Activated CD8-positive, alpha-beta T cell treated with anti-CD3 and anti-CD28 coated beads for 36 hours (primary cell): Measurements from ENCODE around the gene GAS5. TPM values are rescaled to one million over a fixed set of nuclear protein-coding genes. Genes with fewer than 3 reads are reported as not detected.
A peak's percentile ranks its signal among the peaks of the same experiment; 100 is the strongest.

Experiments used
- ATAC-seq: fragments of 200-7000 bp; cut with Tn5 transposase; one replicate; pipeline ENCODE4 v1.10.0; 2021; ENCODE audit warnings: mild to moderate bottlenecking, moderate library complexity
- CTCF ChIA-PET: fragments of 350-600 bp; sonication (Branson Sonifier 250); formaldehyde crosslinking; loops from one replicate; lab custom pipeline; 2021; ENCODE audit warnings: antibody characterized with exemption; lab: Charles Lee
- POLR2A ChIA-PET: fragments of 350-600 bp; sonication (Branson Sonifier 250); formaldehyde crosslinking; loops from one replicate; lab custom pipeline; 2021; ENCODE audit warnings: antibody characterized with exemption; lab: Charles Lee
- DNase-seq: peaks from one replicate; pipeline ENCODE4 v3.0.0-alpha.2; 2020
- H3K27ac Mint-ChIP-seq: one replicate; pipeline ENCODE4 v1.8.0; 2021; ENCODE audit warnings: mild to moderate bottlenecking, mixed read lengths
- H3K27me3 Mint-ChIP-seq: one replicate; pipeline ENCODE4 v1.8.0; 2021; ENCODE audit warnings: mixed read lengths
- H3K36me3 Mint-ChIP-seq: one replicate; pipeline ENCODE4 v1.8.0; 2021; ENCODE audit warnings: low read depth, mixed read lengths
- H3K4me1 Mint-ChIP-seq: one replicate; pipeline ENCODE4 v1.8.0; 2021; ENCODE audit warnings: low read depth, mixed read lengths
- H3K4me3 Mint-ChIP-seq: one replicate; pipeline ENCODE4 v1.8.0; 2021; ENCODE audit warnings: mild to moderate bottlenecking, moderate library complexity, mixed read lengths
- H3K9me3 Mint-ChIP-seq: one replicate; pipeline ENCODE4 v1.8.0; 2021; ENCODE audit warnings: mixed read lengths
- intact Hi-C: fragments of 100-400 bp; cut with micrococcal nuclease; formaldehyde crosslinking; loops from one replicate; pipeline ENCODE4 v1.10.0; 2022
- total RNA-seq, 2 experiments: library from RNA; stranded (reverse); gene quantifications; one replicate each; pipeline ENCODE4 v1.2.3, GENCODE V29; 2021
- TF ChIP-seq, protein P1 (sequence below): fragments of 200-600 bp; IDR thresholded peaks from one replicate; pipeline ENCODE4 v1.8.0; 2022; ENCODE audit warnings: antibody characterized with exemption, mild to moderate bottlenecking

The GAS5 gene
- total RNA-seq, 2 experiments from 2014 or later: 1,276 to 1,298 TPM

DNA sequence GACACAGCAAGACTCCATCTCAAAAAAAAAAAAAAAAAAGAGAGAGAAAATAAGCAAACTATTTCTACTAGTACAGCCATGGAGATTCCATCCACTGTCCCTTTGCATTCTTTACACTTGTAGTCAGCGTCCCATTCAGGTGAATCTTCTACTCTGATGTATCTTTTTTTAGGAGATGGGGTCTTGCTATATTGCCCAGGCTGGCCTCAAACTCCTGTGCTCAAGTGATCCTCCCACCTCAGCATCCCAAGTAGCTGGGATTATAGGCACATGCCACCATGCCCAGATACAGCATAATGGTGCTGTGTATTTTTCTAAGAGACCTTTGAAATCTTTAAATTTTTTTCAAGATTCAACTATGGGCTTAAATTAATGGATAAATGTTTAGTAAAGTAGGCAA, 35.0 kb downstream of the GAS5 start:
- ATAC-seq (no peak), DNase-seq (no peak)
- TF ChIP-seq, protein P1, sequence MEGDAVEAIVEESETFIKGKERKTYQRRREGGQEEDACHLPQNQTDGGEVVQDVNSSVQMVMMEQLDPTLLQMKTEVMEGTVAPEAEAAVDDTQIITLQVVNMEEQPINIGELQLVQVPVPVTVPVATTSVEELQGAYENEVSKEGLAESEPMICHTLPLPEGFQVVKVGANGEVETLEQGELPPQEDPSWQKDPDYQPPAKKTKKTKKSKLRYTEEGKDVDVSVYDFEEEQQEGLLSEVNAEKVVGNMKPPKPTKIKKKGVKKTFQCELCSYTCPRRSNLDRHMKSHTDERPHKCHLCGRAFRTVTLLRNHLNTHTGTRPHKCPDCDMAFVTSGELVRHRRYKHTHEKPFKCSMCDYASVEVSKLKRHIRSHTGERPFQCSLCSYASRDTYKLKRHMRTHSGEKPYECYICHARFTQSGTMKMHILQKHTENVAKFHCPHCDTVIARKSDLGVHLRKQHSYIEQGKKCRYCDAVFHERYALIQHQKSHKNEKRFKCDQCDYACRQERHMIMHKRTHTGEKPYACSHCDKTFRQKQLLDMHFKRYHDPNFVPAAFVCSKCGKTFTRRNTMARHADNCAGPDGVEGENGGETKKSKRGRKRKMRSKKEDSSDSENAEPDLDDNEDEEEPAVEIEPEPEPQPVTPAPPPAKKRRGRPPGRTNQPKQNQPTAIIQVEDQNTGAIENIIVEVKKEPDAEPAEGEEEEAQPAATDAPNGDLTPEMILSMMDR: no peak
- Mint-ChIP-seq H3K27me3 (no peaks in the 10 kb centered on the region), H3K36me3 (peaks cover 33% of the 10 kb centered on the region), H3K4me1 (peaks cover 7% of the 10 kb centered on the region), H3K27ac (no peak overlapping the region), H3K9me3 (no peaks in the 10 kb centered on the region), H3K4me3 (no peak overlapping the region)
- ChIA-PET POLR2A (interaction anchor here (1.6 kb wide), 1 partner anchor 30 kb away, joined by 3 read pairs; no protein-coding TSS in a partner anchor), CTCF (no interaction called here)
- intact Hi-C loops: no loop called here

DNA sequence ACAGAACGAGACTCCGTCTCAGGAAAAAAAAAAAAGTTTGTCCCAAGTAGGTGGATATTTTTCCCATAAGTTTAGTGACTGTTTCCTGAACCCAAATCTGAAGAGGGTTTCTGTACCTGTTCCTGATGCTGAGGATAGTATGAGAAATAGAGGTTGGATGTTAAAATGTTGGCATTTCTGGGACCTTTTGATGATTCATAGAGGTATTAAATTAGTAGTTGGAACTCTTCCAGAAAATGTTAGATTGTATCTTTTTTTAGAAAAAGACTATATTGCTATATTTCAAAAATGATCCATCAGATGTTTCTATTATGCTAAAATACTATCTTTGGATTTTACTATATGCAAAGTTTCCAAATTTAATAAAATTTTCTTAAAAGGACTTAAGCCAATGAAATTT, 40.2 kb downstream of the GAS5 start:
- ChIA-PET POLR2A (interaction anchor here (1.1 kb wide), 1 partner anchor 10 kb away, joined by 4 read pairs; no protein-coding TSS in a partner anchor), CTCF (interaction anchor here (3.6 kb wide), 1 partner anchor 398 kb away, joined by 37 read pairs; no protein-coding TSS in a partner anchor)
- Mint-ChIP-seq H3K9me3 (no peaks in the 10 kb centered on the region), H3K36me3 (peaks cover 35% of the 10 kb centered on the region), H3K4me1 (peaks cover 34% of the 10 kb centered on the region), H3K27me3 (no peaks in the 10 kb centered on the region), H3K4me3 (peak overlapping the region; percentile 94), H3K27ac (no peak overlapping the region)
- intact Hi-C loops: loop anchor here (10.0 kb wide), 1 partner anchor 1083 kb away; no protein-coding TSS in a partner anchor
- DNase-seq: no peak
- TF ChIP-seq, protein P1: no peak
- ATAC-seq: no peak

DNA sequence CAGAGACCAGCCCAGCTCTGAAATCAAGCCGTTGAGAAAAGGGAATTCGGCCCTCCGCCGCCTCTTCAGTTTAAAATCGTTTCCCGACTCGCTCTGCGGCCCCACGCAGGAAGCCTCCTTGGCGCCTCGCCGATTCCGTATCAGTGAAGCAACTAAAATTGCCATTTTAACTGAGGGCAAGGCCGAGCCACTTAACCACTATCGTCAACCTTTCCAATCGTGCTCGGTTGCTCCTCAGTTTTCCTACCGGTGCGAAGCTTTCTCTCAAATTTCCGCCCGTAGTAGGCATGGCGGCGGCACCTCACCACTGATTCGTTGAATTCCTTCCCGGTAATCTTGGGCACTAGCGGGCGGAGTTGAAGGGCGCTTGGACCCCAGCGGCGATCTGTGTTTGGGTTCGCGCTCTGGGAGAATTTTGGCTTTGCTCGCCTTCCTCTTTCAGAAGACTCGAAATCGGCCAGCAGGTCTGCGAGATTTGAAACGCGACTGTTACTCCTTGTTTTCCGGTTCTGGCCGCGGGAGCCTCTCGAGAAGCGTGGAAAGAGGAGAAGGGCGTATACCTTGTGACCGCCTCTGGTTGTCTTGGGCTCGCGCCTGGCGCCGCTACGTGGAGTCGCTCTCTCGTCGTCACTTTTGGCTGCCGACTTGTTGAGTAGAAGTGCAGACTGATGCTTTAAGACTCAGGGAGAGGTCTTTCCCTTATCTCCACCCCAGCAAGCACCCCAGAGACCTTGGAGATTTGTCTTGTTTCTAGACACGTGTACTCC, 43.3 kb downstream of the GAS5 start, which contains the start of the genes CENPL and DARS2:
TSS of gene CENPL (minus strand) at position 569 of the 767 bp plus-strand sequence. CDS start 13,584 bp downstream, outside the sequence.
TSS of gene DARS2 (plus strand) at position 359 of the 767 bp plus-strand sequence. CDS start 557 bp downstream, outside the sequence.
- intact Hi-C loops: loop anchor here (2.0 to 10.0 kb wide), 4 partner anchors 44 to 1080 kb away; partner anchors contain the start of gene ZBTB37
- DNase-seq (peak; percentile 95), ATAC-seq (peak; percentile 90)
- H3K36me3 Mint-ChIP-seq: peaks cover 36% of the 10 kb centered on the region
- POLR2A ChIA-PET: interaction anchor here (0.6 to 2.5 kb wide), 19 partner anchors 12 to 401 kb away, joined by 3 to 29 read pairs (median 4); partner anchors contain the start of genes GAS5, KLHL20, PRDX6 and ZBTB37
- no peaks in the 10 kb centered on the region for H3K27me3 Mint-ChIP-seq
- peaks cover 50% of the 10 kb centered on the region for H3K4me1 Mint-ChIP-seq
- CTCF ChIA-PET: interaction anchor here (0.9 to 3.6 kb wide), 7 partner anchors 27 to 407 kb away, joined by 3 to 37 read pairs (median 6); partner anchors contain the start of gene KLHL20
- TF ChIP-seq, protein P1: no peak
- H3K9me3 Mint-ChIP-seq: no peaks in the 10 kb centered on the region
- H3K27ac Mint-ChIP-seq: peak within 1 kb of the TSS; percentile 99
- H3K4me3 Mint-ChIP-seq: peak within 1 kb of the TSS; percentile 94

- ChIA-PET CTCF (interaction anchor here (0.9 to 2.5 kb wide), 5 partner anchors 28 to 404 kb away, joined by 3 to 31 read pairs (median 6); partner anchors contain the start of gene KLHL20), POLR2A (interaction anchor here (0.6 to 2.5 kb wide), 17 partner anchors 13 to 400 kb away, joined by 3 to 29 read pairs (median 4); partner anchors contain the start of genes GAS5, KLHL20, PRDX6 and ZBTB37)
- Mint-ChIP-seq H3K4me3 (peak overlapping the region; percentile 94), H3K9me3 (no peaks in the 10 kb centered on the region), H3K36me3 (peaks cover 33% of the 10 kb centered on the region), H3K27ac (peak overlapping the region; percentile 99), H3K27me3 (no peaks in the 10 kb centered on the region), H3K4me1 (peaks cover 47% of the 10 kb centered on the region)
- peak; percentile 53 for ATAC-seq
- intact Hi-C loops: loop anchor here (2.0 to 10.0 kb wide), 4 partner anchors 45 to 1079 kb away; partner anchors contain the start of gene ZBTB37
- no peak for DNase-seq
- TF ChIP-seq, protein P1: no peak
These were observed 43.9 kb downstream of the GAS5 start for GRCh38 chr1:173823781-173824314.
